ENCODE data around the gene GPD2.

GPD2 gene

GRCh38 chr2:156532989-156533388, 96.8 kb downstream of the GPD2 start:
- no peak for FAIRE-seq

GRCh38 chr2:156536534-156536933, 100.4 kb downstream of the GPD2 start:
- no peak for FAIRE-seq

GRCh38 chr2:156537141-156537540, 101.0 kb downstream of the GPD2 start:
- no peak for FAIRE-seq

GRCh38 chr2:156538083-156538504, 101.9 kb downstream of the GPD2 start:
- FAIRE-seq: no peak

GRCh38 chr2:156539086-156539860, 103.1 kb downstream of the GPD2 start:
- no peak for FAIRE-seq

- FAIRE-seq: no peak
These were observed 104.5 kb downstream of the GPD2 start for GRCh38 chr2:156540706-156541105.

- no peak for FAIRE-seq
These were observed 105.0 kb downstream of the GPD2 start for GRCh38 chr2:156541229-156541628.

GRCh38 chr2:156541706-156542105, 105.5 kb downstream of the GPD2 start:
- no peak for FAIRE-seq

- no peak for FAIRE-seq
These were observed 112.2 kb downstream of the GPD2 start for GRCh38 chr2:156548413-156548812.

- no peak for FAIRE-seq
These were observed 117.7 kb downstream of the GPD2 start for GRCh38 chr2:156553714-156554442.

- FAIRE-seq: no peak
These were observed 125.1 kb downstream of the GPD2 start for GRCh38 chr2:156561326-156561725.

- no peak for FAIRE-seq
These were observed 125.9 kb downstream of the GPD2 start for GRCh38 chr2:156562124-156562523.

- FAIRE-seq: no peak
These were observed 128.0 kb downstream of the GPD2 start for GRCh38 chr2:156563994-156564753.

- FAIRE-seq: no peak
These were observed 129.0 kb downstream of the GPD2 start for GRCh38 chr2:156565066-156565710.

GRCh38 chr2:156573710-156574109, 137.5 kb downstream of the GPD2 start:
- no peak for FAIRE-seq

- FAIRE-seq: no peak
These were observed 137.9 kb downstream of the GPD2 start for GRCh38 chr2:156574112-156574511.

- FAIRE-seq: no peak
These were observed 139.8 kb downstream of the GPD2 start for GRCh38 chr2:156576005-156576404.

GRCh38 chr2:156580501-156580900, 144.3 kb downstream of the GPD2 start:
- FAIRE-seq: no peak

- peak; percentile 10 for FAIRE-seq
These were observed 145.1 kb downstream of the GPD2 start for GRCh38 chr2:156581280-156581679.

- no peak for FAIRE-seq
These were observed 149.3 kb downstream of the GPD2 start for GRCh38 chr2:156585457-156585856.

- no peak for FAIRE-seq
These were observed 150.4 kb downstream of the GPD2 start for GRCh38 chr2:156586621-156587020.

GRCh38 chr2:156589381-156590079, 153.4 kb downstream of the GPD2 start:
- no peak for FAIRE-seq
